Neuronal stem cell (in vitro differentiated cells): ENCODE results near the gene JAML.

ENCODE experiments used
- DNase-seq: peaks from one replicate; pipeline ENCODE4 v3.0.0-alpha.2; 2013; ENCODE audit warnings: low spot score
- H2AFZ ChIP-seq: one replicate; pipeline ENCODE4 v1.6.1; 2013; ENCODE audit warnings: mild to moderate bottlenecking, low read length, inconsistent platforms
- H2AK5ac ChIP-seq: 2 replicates; pipeline ENCODE4 v1.6.1; 2013; ENCODE audit warnings: low read depth, mild to moderate bottlenecking, inconsistent platforms, low read length, moderate library complexity, mixed read lengths
- H2BK120ac ChIP-seq: 2 replicates; pipeline ENCODE4 v1.6.1; 2013; ENCODE audit warnings: low read depth, mild to moderate bottlenecking, inconsistent platforms, low read length, moderate library complexity, mixed read lengths
- H2BK12ac ChIP-seq: one replicate; pipeline ENCODE4 v1.6.1; 2013; ENCODE audit warnings: low read length, inconsistent platforms
- H2BK15ac ChIP-seq: 2 replicates; pipeline ENCODE4 v1.6.1; 2013; ENCODE audit warnings: mild to moderate bottlenecking, low read length, inconsistent platforms, mixed read lengths
- H2BK5ac ChIP-seq: one replicate; pipeline ENCODE4 v1.6.1; 2013; ENCODE audit warnings: inconsistent platforms, mild to moderate bottlenecking, low read length, moderate library complexity
- H3K14ac ChIP-seq: one replicate; pipeline ENCODE4 v1.6.1; 2013; ENCODE audit warnings: low read length, inconsistent platforms
- H3K18ac ChIP-seq: 2 replicates; pipeline ENCODE4 v1.6.1; 2013; ENCODE audit warnings: low read length, inconsistent platforms
- H3K23ac ChIP-seq: 2 replicates; pipeline ENCODE4 v1.6.1; 2013; ENCODE audit warnings: low read depth, mild to moderate bottlenecking, mixed read lengths, low read length, inconsistent platforms; ENCODE audit not compliant: poor library complexity
- H3K27ac ChIP-seq: replicated peaks from 3 replicates; pipeline ENCODE4 v1.5.1; 2013; ENCODE audit warnings: low read length, inconsistent platforms
- H3K27me3 ChIP-seq, 3 experiments: 2 replicates each; pipeline ENCODE4 v1.6.1; 2013; ENCODE audit warnings: low read length in 3 of 3, mild to moderate bottlenecking in 2 of 3, inconsistent platforms in 1 of 3, low read depth in 1 of 3, mixed read lengths in 1 of 3, moderate library complexity in 1 of 3; ENCODE audit not compliant: control insufficient read depth in 3 of 3, insufficient read depth in 3 of 3
- H3K36me3 ChIP-seq, 2 donors: replicated peaks in 1 of 2; 2 replicates each; pipeline ENCODE4 v1.6.1; 2013; ENCODE audit warnings: low read length in 2 of 2; ENCODE audit not compliant: control insufficient read depth in 2 of 2, insufficient read depth in 2 of 2
- H3K4ac ChIP-seq: 2 replicates; pipeline ENCODE4 v1.6.1; 2013; ENCODE audit warnings: inconsistent platforms, mild to moderate bottlenecking, low read length, moderate library complexity
- H3K4me1 ChIP-seq, 2 donors: 1 replicate in 1 of 2; 2 replicates in 1 of 2; pipeline ENCODE4 v1.6.1; 2013; ENCODE audit warnings: low read length in 2 of 2, low read depth in 1 of 2; ENCODE audit not compliant: control insufficient read depth in 2 of 2, insufficient read depth in 1 of 2
- H3K4me2 ChIP-seq: one replicate; pipeline ENCODE4 v1.6.1; 2013; ENCODE audit warnings: mild to moderate bottlenecking, low read length, inconsistent platforms; ENCODE audit not compliant: insufficient read depth, poor library complexity, severe bottlenecking
- H3K4me3 ChIP-seq, 2 donors: 2 replicates each; pipeline ENCODE4 v1.5.1; 2013; ENCODE audit warnings: low read length in 2 of 2, mild to moderate bottlenecking in 2 of 2, inconsistent platforms in 1 of 2, moderate library complexity in 1 of 2
- H3K79me1 ChIP-seq: one replicate; pipeline ENCODE4 v1.6.1; 2013; ENCODE audit warnings: low read depth, mild to moderate bottlenecking, inconsistent platforms, low read length, moderate library complexity
- H3K9ac ChIP-seq: one replicate; pipeline ENCODE4 v1.6.1; 2013; ENCODE audit warnings: mild to moderate bottlenecking, low read depth, low read length, inconsistent platforms; ENCODE audit not compliant: poor library complexity
- H3K9me3 ChIP-seq, 2 donors: replicated peaks in 1 of 2; 2 replicates each; pipeline versions ENCODE3 to v1.6.1; 2013; ENCODE audit warnings: low read length in 2 of 2, mild to moderate bottlenecking in 2 of 2, inconsistent platforms in 1 of 2, low read depth in 1 of 2, mixed read lengths in 1 of 2, moderate library complexity in 1 of 2; ENCODE audit not compliant: control insufficient read depth in 2 of 2, insufficient read depth in 1 of 2
- H4K8ac ChIP-seq: one replicate; pipeline ENCODE4 v1.6.1; 2013; ENCODE audit warnings: low read depth, mild to moderate bottlenecking, inconsistent platforms, low read length, moderate library complexity
- H4K91ac ChIP-seq: one replicate; pipeline ENCODE4 v1.6.1; 2013; ENCODE audit warnings: low read length, low read depth, mild to moderate bottlenecking, inconsistent platforms; ENCODE audit not compliant: poor library complexity
- WGBS, 2 donors: extraction: QIAGEN DNeasy Blood & Tissue Kit; methylation state at CpG; one replicate each; pipeline ENCODE4 v1.1.7; 2013; ENCODE audit warnings: missing lambda C conversion rate in 2 of 2, mixed read lengths in 1 of 2; ENCODE audit not compliant: insufficient read length in 2 of 2, insufficient replicate concordance in 1 of 2; ENCODE audit errors: extremely low coverage in 2 of 2; 5-methylcytosine and 5-hydroxymethylcytosine counted together

Gene JAML

DNA sequence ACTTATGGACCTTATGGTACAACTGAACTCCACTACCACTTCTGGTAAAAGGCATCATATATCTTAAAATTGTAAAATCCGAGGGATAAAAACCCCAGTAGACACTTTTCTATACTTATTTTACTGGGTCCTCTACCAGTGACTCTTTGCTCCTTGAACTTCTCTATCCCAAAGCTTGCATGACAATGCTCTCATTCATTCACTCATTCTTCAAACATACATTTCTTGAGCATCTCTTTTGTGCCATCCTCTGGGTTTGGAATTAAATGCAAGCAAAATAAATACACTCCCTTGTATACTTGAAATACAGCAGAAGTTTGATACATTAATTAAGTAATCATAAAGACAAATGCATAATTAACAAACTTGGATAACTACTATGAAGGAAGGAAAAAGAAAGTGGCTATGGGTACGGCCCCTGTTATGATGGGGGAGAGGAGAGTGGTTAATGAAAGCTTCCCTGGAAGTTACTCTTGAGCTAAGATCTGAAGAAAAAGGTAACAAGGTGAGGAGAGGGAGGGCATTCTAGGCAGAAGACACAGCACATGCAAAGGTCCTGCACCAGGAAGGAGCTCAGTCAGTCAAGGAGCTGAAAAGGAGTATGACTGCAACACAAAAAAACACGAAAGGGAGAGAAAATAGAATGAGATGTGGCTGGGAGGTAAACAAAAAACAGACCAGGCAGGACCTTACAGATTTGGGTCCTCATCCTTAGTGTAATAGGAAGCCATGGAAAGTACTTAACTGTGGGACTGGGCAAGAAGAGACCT lies 19.4 kb upstream of the JAML start:
- no peak overlapping the region for H3K4ac ChIP-seq
- no peak overlapping the region for H4K8ac ChIP-seq
- no peak overlapping the region for H4K91ac ChIP-seq
- no peaks in the 10 kb centered on the region for H3K9me3 ChIP-seq
- no peak overlapping the region for H3K4me2 ChIP-seq
- no peak overlapping the region for H3K9ac ChIP-seq
- H2BK5ac ChIP-seq: no peak overlapping the region
- no peak for DNase-seq
- H3K27me3 ChIP-seq: peaks cover 0 to 67% (median 2%) of the 10 kb centered on the region in 3 experiments
- no peak overlapping the region for H3K18ac ChIP-seq
- no peak overlapping the region for H3K4me3 ChIP-seq
- no peak overlapping the region for H3K27ac ChIP-seq
- no peak overlapping the region for H3K23ac ChIP-seq
- WGBS, 2 donors: no CpG with 5 or more reads among the region's 3 CpGs
- H3K4me1 ChIP-seq: no peaks in the 10 kb centered on the region
- H2BK120ac ChIP-seq: no peak overlapping the region
- no peak overlapping the region for H2BK15ac ChIP-seq
- H3K14ac ChIP-seq: no peak overlapping the region
- no peaks in the 10 kb centered on the region for H3K79me1 ChIP-seq
- H2AK5ac ChIP-seq: no peak overlapping the region
- H2AFZ ChIP-seq: no peak overlapping the region
- no peak overlapping the region for H2BK12ac ChIP-seq
- H3K36me3 ChIP-seq: no peaks in the 10 kb centered on the region

DNA sequence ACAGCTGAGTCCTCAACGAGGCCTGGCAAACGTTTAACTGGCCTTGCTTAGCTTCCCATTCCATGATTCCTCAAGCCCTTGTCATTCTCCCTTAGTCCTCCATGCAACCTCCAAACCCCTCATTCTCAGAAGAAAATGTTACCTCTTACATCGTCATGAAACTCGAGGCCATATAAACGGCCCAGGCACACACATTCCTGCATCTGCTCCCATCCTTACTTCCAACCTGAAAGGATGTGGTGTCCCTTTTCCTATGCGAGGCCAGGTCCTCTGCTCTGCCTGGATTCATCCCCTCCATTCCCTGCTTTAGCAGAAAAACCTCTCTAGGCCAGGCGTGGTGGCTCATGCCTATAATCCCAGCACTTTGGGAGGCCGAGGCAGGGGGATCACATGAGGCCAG lies 18.4 kb upstream of the JAML start:
- H3K14ac ChIP-seq: no peak overlapping the region
- H3K27me3 ChIP-seq: peaks cover 0 to 63% (median 2%) of the 10 kb centered on the region in 3 experiments
- H2BK15ac ChIP-seq: no peak overlapping the region
- no peak overlapping the region for H2BK5ac ChIP-seq
- H4K8ac ChIP-seq: no peak overlapping the region
- H2BK12ac ChIP-seq: no peak overlapping the region
- H3K9me3 ChIP-seq: no peaks in the 10 kb centered on the region
- no peak overlapping the region for H3K4ac ChIP-seq
- H4K91ac ChIP-seq: no peak overlapping the region
- no peak overlapping the region for H2BK120ac ChIP-seq
- DNase-seq: no peak
- H3K9ac ChIP-seq: no peak overlapping the region
- H2AFZ ChIP-seq: no peak overlapping the region
- H3K18ac ChIP-seq: no peak overlapping the region
- no peak overlapping the region for H3K27ac ChIP-seq
- no peak overlapping the region for H2AK5ac ChIP-seq
- H3K36me3 ChIP-seq: no peaks in the 10 kb centered on the region
- H3K4me2 ChIP-seq: no peak overlapping the region
- no peak overlapping the region for H3K23ac ChIP-seq
- H3K79me1 ChIP-seq: no peaks in the 10 kb centered on the region
- WGBS, 2 donors: no CpG with 5 or more reads among the region's 8 CpGs
- H3K4me3 ChIP-seq: no peak overlapping the region
- H3K4me1 ChIP-seq: no peaks in the 10 kb centered on the region

DNA sequence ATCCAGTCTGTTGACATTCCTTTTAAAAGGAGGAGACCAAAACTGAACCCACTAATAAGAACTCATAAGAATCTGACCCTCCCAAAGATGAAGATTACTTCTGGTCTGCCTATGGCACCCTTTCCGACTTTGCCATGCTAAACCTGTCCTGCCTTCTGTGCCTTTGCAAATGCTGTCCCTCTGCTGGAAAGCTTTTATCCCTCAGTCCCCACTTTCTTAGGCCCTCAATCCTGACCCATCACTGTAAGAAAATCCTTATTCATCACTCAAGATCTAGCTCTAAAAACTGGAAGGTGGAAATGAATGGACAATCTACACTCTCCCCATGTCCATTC lies 16.9 kb upstream of the JAML start:
- WGBS, 2 donors: no CpG with 5 or more reads among the region's 1 CpG
- Histone ChIP-seq H2AFZ (no peak overlapping the region), H4K91ac (no peak overlapping the region), H2BK12ac (no peak overlapping the region), H2BK5ac (no peak overlapping the region), H3K9ac (no peak overlapping the region), H3K79me1 (no peaks in the 10 kb centered on the region), H4K8ac (no peak overlapping the region), H3K9me3 (no peaks in the 10 kb centered on the region), H3K18ac (no peak overlapping the region), H3K14ac (no peak overlapping the region), H3K23ac (no peak overlapping the region), H3K4me3 (no peak overlapping the region), H3K36me3 (no peaks in the 10 kb centered on the region), H3K4me1 (no peaks in the 10 kb centered on the region), H2BK15ac (no peak overlapping the region), H2AK5ac (no peak overlapping the region), H3K4ac (no peak overlapping the region), H3K4me2 (no peak overlapping the region), H3K27ac (no peak overlapping the region), H3K27me3 (peaks cover 0 to 57% (median 2%) of the 10 kb centered on the region in 3 experiments), H2BK120ac (no peak overlapping the region)
- no peak for DNase-seq

DNA sequence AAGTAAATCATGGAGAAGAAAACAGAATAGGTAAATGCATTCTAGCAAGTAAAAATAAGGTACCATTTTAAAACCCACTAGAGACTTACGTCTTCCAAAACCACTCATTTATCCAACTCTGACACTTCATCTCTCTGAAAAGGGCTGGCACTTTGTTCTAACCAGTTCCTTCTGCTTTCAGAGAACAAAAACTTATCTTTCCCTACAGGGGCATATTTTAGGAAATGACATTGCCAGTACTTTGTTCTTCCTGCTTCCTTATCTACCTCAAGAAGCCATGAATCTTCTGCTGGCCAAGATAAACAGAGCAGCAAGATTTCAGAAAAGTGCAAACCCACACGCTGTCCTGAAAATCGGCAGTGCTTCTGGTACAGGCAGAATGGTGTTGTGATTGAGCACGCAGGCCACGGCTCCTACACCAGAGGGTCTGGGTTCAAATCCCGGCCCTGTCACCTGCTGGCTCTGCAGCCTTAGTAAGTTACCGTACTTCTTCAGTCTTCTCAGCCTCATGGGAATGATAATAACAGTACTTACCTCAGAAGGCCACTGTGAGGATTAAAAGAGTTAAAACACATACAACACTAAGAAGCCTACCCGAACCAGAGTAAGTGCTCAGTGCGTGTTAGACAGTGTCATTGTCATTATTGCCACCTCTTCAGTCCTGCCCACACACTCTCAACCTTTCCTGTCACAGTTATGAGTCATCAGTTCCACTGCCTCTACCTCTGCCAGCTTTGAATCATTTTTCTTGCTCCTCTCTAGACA lies 16.4 kb upstream of the JAML start:
- Histone ChIP-seq H3K18ac (no peak overlapping the region), H3K4me3 (no peak overlapping the region), H2BK120ac (no peak overlapping the region), H3K4me1 (no peaks in the 10 kb centered on the region), H3K9me3 (no peaks in the 10 kb centered on the region), H3K23ac (no peak overlapping the region), H2AK5ac (no peak overlapping the region), H4K91ac (no peak overlapping the region), H3K36me3 (no peaks in the 10 kb centered on the region), H3K9ac (no peak overlapping the region), H4K8ac (no peak overlapping the region), H3K14ac (no peak overlapping the region), H2AFZ (no peak overlapping the region), H2BK12ac (no peak overlapping the region), H2BK15ac (no peak overlapping the region), H3K4ac (no peak overlapping the region), H3K79me1 (no peaks in the 10 kb centered on the region), H3K27ac (no peak overlapping the region), H3K4me2 (no peak overlapping the region), H2BK5ac (no peak overlapping the region), H3K27me3 (peaks cover 0 to 60% (median 2%) of the 10 kb centered on the region in 3 experiments)
- DNase-seq: no peak
- no CpG with 5 or more reads among the region's 9 CpGs for whole genome bisulfite sequencing, 2 donors
